ENCODE data around the gene CHEK2.

DNA sequence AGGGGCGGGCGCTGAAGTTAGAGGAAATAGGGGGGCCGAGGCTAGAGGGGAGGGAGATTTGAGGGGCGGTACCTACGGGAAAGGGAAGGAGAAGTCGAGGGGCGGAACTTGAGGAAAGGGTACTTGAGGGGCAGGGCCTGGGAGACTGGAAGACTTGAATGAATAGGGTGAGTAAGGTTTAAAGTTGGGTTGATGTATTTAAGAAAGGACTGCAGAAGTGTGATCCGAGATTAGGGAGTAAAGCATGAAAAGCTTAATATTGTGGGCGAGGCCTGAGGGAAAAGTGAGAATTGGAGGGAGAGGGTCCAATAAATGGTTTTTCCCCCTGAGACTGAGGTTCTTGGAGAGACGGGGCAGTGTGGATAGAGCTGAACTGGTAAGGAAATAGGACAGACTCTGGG, 942 bp upstream of the CHEK2 start:
- TF ChIP-seq POLR2A (IDR thresholded peaks at IDR 0.05) = no peak
- TF ChIP-seq, protein P1, sequence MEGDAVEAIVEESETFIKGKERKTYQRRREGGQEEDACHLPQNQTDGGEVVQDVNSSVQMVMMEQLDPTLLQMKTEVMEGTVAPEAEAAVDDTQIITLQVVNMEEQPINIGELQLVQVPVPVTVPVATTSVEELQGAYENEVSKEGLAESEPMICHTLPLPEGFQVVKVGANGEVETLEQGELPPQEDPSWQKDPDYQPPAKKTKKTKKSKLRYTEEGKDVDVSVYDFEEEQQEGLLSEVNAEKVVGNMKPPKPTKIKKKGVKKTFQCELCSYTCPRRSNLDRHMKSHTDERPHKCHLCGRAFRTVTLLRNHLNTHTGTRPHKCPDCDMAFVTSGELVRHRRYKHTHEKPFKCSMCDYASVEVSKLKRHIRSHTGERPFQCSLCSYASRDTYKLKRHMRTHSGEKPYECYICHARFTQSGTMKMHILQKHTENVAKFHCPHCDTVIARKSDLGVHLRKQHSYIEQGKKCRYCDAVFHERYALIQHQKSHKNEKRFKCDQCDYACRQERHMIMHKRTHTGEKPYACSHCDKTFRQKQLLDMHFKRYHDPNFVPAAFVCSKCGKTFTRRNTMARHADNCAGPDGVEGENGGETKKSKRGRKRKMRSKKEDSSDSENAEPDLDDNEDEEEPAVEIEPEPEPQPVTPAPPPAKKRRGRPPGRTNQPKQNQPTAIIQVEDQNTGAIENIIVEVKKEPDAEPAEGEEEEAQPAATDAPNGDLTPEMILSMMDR (IDR thresholded peaks at IDR 0.05) = no peak

Measured in right lobe of liver (tissue), 4 donors.